HEK293 (cell line): ENCODE data around the gene MYOF.

Experiments used
- CTCF ChIP-seq: fragments of 450-650 bp; formaldehyde crosslinking; IDR thresholded peaks from 2 replicates; pipeline ENCODE4 v1.5.1; 2016; ENCODE audit warnings: missing biosample characterization, missing genetic modification characterization
- HIC1 ChIP-seq: fragments of 450-650 bp; formaldehyde crosslinking; IDR thresholded peaks from 2 replicates; pipeline ENCODE4 v1.5.1; 2016; ENCODE audit warnings: missing biosample characterization, missing genetic modification characterization
- HOXA7 ChIP-seq: sonication (generic); formaldehyde crosslinking; IDR thresholded peaks from 2 replicates; pipeline ENCODE4 v1.8.1; 2022; ENCODE audit warnings: missing genetic modification reagents, borderline replicate concordance
- PRDM10 ChIP-seq: fragments of 450-650 bp; formaldehyde crosslinking; IDR thresholded peaks from 2 replicates; pipeline ENCODE4 v1.5.1; 2016; ENCODE audit warnings: missing biosample characterization, missing genetic modification characterization
- SP7 ChIP-seq: fragments of 450-650 bp; formaldehyde crosslinking; IDR thresholded peaks from 2 replicates; pipeline ENCODE4 v1.5.1; 2016; ENCODE audit warnings: missing biosample characterization, missing genetic modification characterization
- ZBTB1 ChIP-seq: fragments of 450-650 bp; formaldehyde crosslinking; IDR thresholded peaks from 2 replicates; pipeline ENCODE4 v1.5.1; 2016; ENCODE audit warnings: missing biosample characterization, missing genetic modification characterization
- ZEB2 ChIP-seq: fragments of 450-650 bp; formaldehyde crosslinking; IDR thresholded peaks from 2 replicates; pipeline ENCODE4 v1.5.1; 2016; ENCODE audit warnings: missing biosample characterization, missing genetic modification characterization
- ZNF121 ChIP-seq: fragments of 450-650 bp; formaldehyde crosslinking; IDR thresholded peaks from 2 replicates; pipeline ENCODE4 v1.5.1; 2016; ENCODE audit warnings: missing biosample characterization, missing genetic modification characterization
- ZNF132 ChIP-seq: fragments of 450-650 bp; formaldehyde crosslinking; IDR thresholded peaks from 2 replicates; pipeline ENCODE4 v1.5.1; 2017; ENCODE audit warnings: missing biosample characterization, missing genetic modification characterization, borderline replicate concordance
- ZNF174 ChIP-seq: fragments of 450-650 bp; formaldehyde crosslinking; IDR thresholded peaks from 2 replicates; pipeline ENCODE4 v1.5.0; 2017; ENCODE audit warnings: missing biosample characterization, mild to moderate bottlenecking, missing genetic modification characterization
- ZNF184 ChIP-seq: fragments of 450-650 bp; IDR thresholded peaks from 2 replicates; pipeline ENCODE4 v1.5.1; 2018; ENCODE audit warnings: missing biosample characterization, mild to moderate bottlenecking, missing genetic modification characterization
- ZNF23 ChIP-seq: fragments of 450-650 bp; formaldehyde crosslinking; IDR thresholded peaks from 2 replicates; pipeline ENCODE4 v1.5.1; 2016; ENCODE audit warnings: missing biosample characterization, missing genetic modification characterization, borderline replicate concordance
- ZNF341 ChIP-seq: fragments of 450-650 bp; formaldehyde crosslinking; IDR thresholded peaks from 2 replicates; pipeline ENCODE4; 2016; ENCODE audit warnings: low read depth, missing biosample characterization, missing genetic modification characterization
- ZNF366 ChIP-seq: fragments of 450-650 bp; formaldehyde crosslinking; conservative IDR thresholded peaks from 2 replicates; pipeline ENCODE4 v1.5.1; 2016; ENCODE audit warnings: missing biosample characterization, missing genetic modification characterization
- ZNF398 ChIP-seq: fragments of 450-650 bp; formaldehyde crosslinking; IDR thresholded peaks from 2 replicates; pipeline ENCODE4 v1.5.1; 2017; ENCODE audit warnings: missing biosample characterization, missing genetic modification characterization
- ZNF426 ChIP-seq: fragments of 450-650 bp; formaldehyde crosslinking; IDR thresholded peaks from 2 replicates; pipeline ENCODE4 v1.5.1; 2017; ENCODE audit warnings: missing biosample characterization, missing genetic modification characterization, mild to moderate bottlenecking, inconsistent platforms, moderate library complexity
- ZNF48 ChIP-seq: fragments of 450-650 bp; formaldehyde crosslinking; IDR thresholded peaks from 2 replicates; pipeline ENCODE4 v1.5.1; 2016; ENCODE audit warnings: missing biosample characterization, missing genetic modification characterization
- ZNF513 ChIP-seq: fragments of 450-650 bp; IDR thresholded peaks from 2 replicates; pipeline ENCODE4 v1.5.1; 2018; ENCODE audit warnings: missing biosample characterization, missing genetic modification characterization
- ZNF561 ChIP-seq: fragments of 450-650 bp; IDR thresholded peaks from 2 replicates; pipeline ENCODE4 v1.5.1; 2018; ENCODE audit warnings: missing biosample characterization, missing genetic modification characterization, borderline replicate concordance
- ZNF623 ChIP-seq: fragments of 450-650 bp; formaldehyde crosslinking; IDR thresholded peaks from 2 replicates; pipeline ENCODE4 v1.5.1; 2016; ENCODE audit warnings: missing biosample characterization, missing genetic modification characterization
- ZNF660 ChIP-seq: fragments of 450-650 bp; IDR thresholded peaks from 2 replicates; pipeline ENCODE4 v1.5.1; 2018; ENCODE audit warnings: missing biosample characterization, mild to moderate bottlenecking, missing genetic modification characterization
- ZNF701 ChIP-seq: fragments of 450-650 bp; formaldehyde crosslinking; IDR thresholded peaks from 2 replicates; pipeline ENCODE4 v1.5.1; 2016; ENCODE audit warnings: missing biosample characterization, missing genetic modification characterization
- ZNF707 ChIP-seq: fragments of 450-650 bp; formaldehyde crosslinking; IDR thresholded peaks from 2 replicates; pipeline ENCODE4 v1.5.1; 2016; ENCODE audit warnings: missing biosample characterization, missing genetic modification characterization
- ZNF777 ChIP-seq: fragments of 450-650 bp; formaldehyde crosslinking; IDR thresholded peaks from 2 replicates; pipeline ENCODE4 v1.5.1; 2017; ENCODE audit warnings: missing biosample characterization, missing genetic modification characterization, borderline replicate concordance
- ZNF791 ChIP-seq: fragments of 450-650 bp; formaldehyde crosslinking; IDR thresholded peaks from 2 replicates; pipeline ENCODE4 v1.5.1; 2016; ENCODE audit warnings: missing biosample characterization, missing genetic modification characterization
- ZSCAN30 ChIP-seq: fragments of 450-650 bp; IDR thresholded peaks from 2 replicates; pipeline ENCODE4 v1.5.1; 2018; ENCODE audit warnings: missing biosample characterization, mild to moderate bottlenecking, missing genetic modification characterization, moderate library complexity
- ZSCAN5A ChIP-seq: fragments of 450-650 bp; formaldehyde crosslinking; IDR thresholded peaks from 2 replicates; pipeline ENCODE4 v1.5.1; 2016; ENCODE audit warnings: missing biosample characterization, missing genetic modification characterization
- ZXDB ChIP-seq: fragments of 450-650 bp; formaldehyde crosslinking; IDR thresholded peaks from 2 replicates; pipeline ENCODE4 v1.5.1; 2016; ENCODE audit warnings: missing biosample characterization, missing genetic modification characterization

Gene MYOF

GRCh38 chr10:93495654-93496321 is 13.7 kb upstream of the MYOF start (continued):
- TF ChIP-seq ZBTB1 (tag by site-specific recombination) (no peak; the same call in 1 of the 2 replicates), ZNF398 (tag by site-specific recombination) (0 out of 2 replicates have a peak, but pooled peaks have one; percentile 34), ZNF184 (no peak), ZNF48 (tag by site-specific recombination) (no peak), ZNF426 (tag by site-specific recombination) (no peak), ZNF791 (no peak), ZNF623 (tag by site-specific recombination) (no peak), ZNF341 (peak; percentile 40), HOXA7 (no peak), ZNF701 (tag by site-specific recombination) (no peak), ZNF660 (tag by site-specific recombination) (no peak; the same call in 1 of the 2 replicates), ZNF366 (tag by site-specific recombination) (peak; percentile 34), ZNF23 (tag by site-specific recombination) (no peak), ZXDB (tag by site-specific recombination) (peak; percentile 19; the same call in 1 of the 2 replicates), CTCF (tag by site-specific recombination) (no peak), ZNF513 (tag by site-specific recombination) (no peak), ZNF561 (tag by site-specific recombination) (no peak), SP7 (tag by site-specific recombination) (peak; percentile 27), ZNF174 (tag by site-specific recombination) (no peak), ZNF777 (tag by site-specific recombination) (0 out of 2 replicates have a peak, but pooled peaks have one; percentile 17), ZNF707 (tag by site-specific recombination) (no peak), ZNF132 (tag by site-specific recombination) (no peak), ZSCAN30 (tag by site-specific recombination) (peak; percentile 8; the same call in 1 of the 2 replicates), ZEB2 (no peak), ZNF121 (tag by site-specific recombination) (peak; percentile 93), HIC1 (no peak), ZSCAN5A (no peak), PRDM10 (tag by site-specific recombination) (peak; percentile 100)
